LHCN-M2 (cell line): ENCODE measurements around the gene DGKH. TPM values are rescaled to one million over a fixed set of nuclear protein-coding genes. Genes with fewer than 3 reads are reported as not detected.
"Not testable (repeated sequence)": the region's sequence is repeated elsewhere in the genome, so short reads cannot be mapped to it uniquely, and the experiment has no call there.

Experiments used
- DNase-seq: peaks from one replicate; pipeline ENCODE4 v3.0.0-alpha.2; 2012; ENCODE audit warnings: low read depth
- total RNA-seq: library from RNA; depleted of rRNA; stranded (reverse); fragments of >200 nt; gene quantifications from 2 replicates; pipeline ENCODE4 v1.2.3, GENCODE V29; 2014

DGKH gene
- total RNA-seq, 1 experiment from 2014 or later: 4.8 TPM

DNA sequence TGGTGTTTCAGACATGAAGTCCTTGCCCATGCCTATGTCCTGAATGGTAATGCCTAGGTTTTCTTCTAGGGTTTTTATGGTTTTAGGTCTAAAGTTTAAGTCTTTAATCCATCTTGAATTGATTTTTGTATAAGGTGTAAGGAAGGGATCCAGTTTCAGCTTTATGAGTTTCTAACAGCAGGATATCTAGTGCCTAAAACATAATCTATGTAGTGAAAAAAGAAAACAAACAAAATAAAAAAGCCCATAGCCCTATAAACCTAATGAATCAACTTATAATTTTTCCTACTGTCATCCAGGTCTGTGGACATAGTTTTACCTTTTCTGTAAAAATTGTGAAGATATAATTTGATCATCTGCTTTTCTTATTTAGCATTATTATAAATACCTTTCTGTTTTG is 115.5 kb downstream of the DGKH start:
- not testable (repeated sequence) for DNase-seq

DNA sequence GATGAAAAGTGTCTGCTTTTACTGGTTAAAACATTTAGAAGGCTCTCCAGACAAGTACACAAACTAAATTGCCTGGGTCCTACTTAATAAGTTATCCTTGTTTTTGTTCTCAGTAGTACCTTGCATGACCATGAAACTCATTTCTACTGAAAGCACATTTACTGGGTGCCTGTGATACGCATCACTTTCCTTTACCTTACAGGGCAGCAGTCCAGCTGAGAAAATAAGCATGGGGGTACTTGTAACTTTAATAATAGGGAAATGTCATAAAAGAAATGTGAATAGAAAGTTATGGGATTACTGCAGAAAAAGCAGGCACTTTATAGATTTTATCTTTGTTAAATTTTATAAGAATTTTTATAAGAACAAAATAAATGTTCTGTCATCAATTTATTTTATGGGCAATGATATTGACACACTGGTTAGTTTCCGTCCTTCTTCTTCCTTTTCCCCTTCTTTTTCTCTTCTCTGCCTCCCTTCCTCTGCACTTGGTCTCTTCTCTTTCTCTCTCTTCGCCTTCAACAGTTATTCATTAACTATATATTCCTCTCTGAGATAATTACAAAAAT is 116.2 kb downstream of the DGKH start:
- DNase-seq: no peak

DNA sequence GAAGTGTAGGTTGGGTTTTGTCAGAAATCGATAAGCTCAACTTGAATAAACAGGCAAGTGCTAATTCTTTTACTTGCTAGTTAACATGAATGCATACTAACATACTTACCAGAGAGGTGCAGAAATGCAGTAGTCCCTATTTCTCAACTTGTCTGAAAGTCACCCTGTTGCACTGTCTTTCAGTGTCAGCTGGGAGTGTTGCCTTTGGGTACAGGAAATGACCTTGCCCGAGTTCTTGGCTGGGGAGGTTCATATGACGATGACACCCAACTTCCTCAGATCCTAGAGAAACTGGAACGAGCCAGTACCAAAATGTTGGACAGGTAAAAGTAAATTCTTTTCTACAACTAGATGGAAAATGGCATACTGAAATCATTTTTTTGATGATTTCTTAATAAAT is 120.0 kb downstream of the DGKH start:
- DNase-seq: no peak

DNA sequence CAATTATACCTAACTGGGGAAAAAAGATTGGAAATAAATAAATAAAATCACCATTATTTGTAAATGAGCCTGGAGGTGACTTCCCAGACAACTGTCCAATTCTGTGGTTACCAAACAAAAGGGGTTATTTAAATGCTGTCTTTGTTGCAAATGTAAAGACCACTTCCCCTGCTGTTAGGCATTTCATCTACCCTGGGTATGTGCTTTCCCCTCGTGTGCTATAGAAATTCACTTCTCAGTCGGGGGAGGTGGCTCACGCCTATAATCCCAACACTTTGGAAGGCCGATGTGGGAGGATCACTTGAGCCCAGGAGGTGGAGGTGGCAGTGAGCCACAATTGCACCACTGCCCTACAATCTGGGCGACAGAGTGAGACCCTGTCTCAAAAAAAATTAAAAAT is 121.6 kb downstream of the DGKH start:
- DNase-seq: no peak

DNA sequence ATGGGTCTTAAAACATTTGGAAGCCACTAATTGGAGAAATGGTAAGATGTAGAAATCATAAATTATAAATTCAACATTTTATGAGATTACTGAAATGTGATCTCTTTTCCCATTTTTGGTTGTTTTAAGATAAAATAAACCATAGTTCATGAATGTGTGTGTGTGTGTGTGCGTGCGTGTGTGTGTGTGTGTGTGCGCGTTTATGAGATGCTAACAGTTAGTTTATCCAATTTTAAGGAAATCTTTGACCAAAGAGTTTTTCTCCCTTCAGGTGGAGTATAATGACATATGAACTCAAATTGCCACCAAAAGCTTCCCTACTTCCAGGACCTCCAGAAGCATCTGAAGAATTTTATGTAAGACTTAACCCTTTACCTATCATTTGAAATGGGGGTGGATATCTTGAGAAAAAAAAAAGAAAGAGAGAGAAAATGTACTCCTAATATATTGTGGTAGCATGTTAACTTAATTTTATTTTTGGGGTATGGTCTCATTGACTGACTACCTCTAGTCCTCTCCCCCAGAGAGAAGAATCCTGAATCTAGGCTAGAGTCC is 125.4 kb downstream of the DGKH start:
- no peak for DNase-seq

DNA sequence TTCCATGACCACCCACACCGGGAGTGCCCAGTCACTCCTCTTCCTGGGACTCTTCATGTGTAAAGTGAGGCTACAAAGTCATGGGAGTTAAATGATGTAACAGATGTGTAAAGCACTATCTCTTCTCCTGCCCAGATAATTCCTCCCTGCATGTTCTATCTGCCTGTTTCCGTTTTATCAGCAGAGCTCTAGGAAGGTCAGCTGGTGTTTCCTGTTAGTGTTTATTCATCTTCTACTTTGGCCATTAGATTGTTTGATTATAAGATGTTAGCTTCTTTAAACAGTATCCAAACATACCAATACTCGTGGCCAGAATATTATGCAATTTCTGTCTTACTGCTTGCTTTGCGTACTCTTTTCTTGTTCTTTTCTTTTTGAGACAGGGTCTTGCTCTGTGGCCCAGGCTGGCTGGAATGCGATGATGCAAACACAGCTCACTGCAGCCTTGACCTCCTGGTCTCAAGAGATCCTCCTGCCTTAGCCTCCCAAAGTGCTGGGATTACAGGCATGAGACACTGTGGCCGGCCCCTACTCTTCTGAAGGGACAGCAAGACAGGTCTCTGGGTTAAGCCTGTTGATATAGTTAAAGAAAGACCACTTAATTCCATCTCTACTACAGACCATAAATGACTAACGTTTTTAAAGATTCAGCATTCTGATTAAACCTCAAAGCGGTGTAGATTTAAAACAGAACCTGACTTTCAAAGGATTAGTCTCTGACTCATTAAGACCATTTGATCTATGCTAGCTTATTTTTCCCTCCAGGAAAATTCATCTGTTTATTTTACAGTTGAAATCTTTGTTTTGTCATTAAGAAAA is 126.1 kb downstream of the DGKH start:
- DNase-seq: peak; percentile 45

DNA sequence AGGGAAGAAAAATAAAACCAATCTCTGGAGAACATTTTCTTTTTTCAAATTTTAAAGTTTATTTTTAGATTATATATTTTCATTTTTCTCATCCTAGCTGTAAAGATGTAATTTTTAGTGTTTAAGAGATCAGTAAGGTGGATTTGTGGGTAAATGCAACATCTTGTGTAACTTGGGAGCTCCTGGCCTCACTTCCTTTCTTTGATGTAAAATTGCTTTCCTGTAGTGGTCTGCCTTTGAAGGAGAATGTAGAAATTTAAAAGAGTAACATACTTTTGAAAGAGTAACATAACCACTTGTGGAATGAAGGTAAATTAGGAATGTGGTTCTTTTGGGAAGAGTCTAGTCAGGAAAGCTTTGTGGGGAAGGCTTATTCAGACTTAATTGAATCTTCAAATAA is 127.8 kb downstream of the DGKH start:
- no peak for DNase-seq

DNA sequence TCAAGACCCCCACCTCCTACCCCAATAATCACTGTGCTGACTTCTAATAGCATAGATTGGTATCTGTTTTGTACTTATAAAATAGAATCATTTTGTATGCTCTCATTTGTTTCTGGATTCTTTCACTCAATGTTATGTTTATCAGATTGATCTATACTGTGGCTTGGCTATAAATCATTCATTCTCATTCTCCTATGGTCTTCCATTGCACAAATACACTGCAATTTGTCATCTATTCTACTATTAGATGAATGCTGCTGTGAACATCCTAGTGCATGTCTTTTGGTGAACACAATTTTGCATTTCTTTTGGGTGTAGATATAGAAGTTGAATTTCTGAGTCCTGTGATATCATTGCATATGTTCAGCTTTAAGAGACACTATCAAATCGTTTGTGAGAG is 128.7 kb downstream of the DGKH start:
- no peak for DNase-seq

DNA sequence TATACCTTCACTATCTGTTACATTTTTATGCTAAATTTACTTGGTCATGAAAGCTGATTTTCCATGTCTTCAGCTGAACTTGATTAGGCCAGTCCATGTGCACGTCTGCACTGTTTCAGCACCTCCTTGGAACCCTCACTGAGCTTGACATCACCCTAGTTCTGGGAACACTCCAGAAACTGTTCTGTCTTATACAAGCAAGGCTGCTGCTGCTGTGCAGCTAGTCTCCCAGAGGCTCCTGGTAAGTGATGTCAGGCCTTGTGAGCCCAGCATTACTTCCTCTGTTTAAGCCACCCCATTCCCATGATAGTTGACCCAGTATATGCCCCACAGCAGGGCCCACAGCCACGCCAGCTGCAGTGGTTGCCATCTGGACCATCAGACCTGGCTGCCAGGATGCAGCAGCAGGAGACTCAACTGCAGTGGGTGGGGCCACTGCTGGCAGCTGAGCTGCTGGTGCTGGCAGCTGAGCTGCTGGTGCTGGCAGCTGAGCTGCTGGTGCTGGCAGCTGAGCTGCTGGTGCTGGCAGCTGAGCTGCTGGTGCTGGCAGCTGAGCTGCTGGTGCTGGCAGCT is 133.0 kb downstream of the DGKH start:
- peak; percentile 28 for DNase-seq

DNA sequence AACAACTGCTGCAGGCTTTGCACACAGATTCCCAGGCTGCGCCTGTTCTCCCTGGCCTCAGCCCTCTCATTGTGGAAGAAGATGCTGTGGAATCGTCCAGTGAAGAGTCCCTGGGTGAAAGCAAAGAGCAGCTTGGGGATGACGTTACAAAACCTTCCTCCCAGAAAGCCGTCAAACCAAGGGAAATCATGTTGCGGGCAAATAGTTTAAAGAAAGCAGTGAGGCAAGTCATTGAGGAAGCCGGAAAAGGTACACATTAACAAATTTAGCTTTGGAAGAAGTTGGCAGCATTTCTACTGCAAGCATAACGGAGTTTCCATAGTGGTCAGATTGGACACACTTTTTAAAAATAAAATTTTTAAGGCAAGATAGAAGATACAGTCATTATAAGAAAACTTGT is 140.6 kb downstream of the DGKH start:
- no peak for DNase-seq

DNA sequence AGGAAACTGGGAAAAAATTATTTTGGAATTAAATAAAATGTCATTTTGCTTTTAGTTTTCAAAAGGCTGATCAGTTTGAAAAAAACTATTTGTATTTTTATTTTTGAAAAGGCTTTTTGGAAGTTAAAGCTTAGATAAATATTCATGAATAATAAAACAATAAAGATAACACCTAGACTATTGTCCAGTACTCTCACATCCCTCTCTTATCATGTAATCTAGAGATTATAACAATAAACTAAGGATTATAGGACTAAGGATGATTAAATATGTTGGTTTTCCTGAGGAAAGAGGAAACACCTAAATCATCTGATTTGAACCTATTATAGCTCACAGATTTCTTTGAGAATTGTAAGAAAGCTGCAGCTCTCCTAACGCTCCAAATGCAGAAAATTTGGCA is 142.1 kb downstream of the DGKH start:
- DNase-seq: no peak

DNA sequence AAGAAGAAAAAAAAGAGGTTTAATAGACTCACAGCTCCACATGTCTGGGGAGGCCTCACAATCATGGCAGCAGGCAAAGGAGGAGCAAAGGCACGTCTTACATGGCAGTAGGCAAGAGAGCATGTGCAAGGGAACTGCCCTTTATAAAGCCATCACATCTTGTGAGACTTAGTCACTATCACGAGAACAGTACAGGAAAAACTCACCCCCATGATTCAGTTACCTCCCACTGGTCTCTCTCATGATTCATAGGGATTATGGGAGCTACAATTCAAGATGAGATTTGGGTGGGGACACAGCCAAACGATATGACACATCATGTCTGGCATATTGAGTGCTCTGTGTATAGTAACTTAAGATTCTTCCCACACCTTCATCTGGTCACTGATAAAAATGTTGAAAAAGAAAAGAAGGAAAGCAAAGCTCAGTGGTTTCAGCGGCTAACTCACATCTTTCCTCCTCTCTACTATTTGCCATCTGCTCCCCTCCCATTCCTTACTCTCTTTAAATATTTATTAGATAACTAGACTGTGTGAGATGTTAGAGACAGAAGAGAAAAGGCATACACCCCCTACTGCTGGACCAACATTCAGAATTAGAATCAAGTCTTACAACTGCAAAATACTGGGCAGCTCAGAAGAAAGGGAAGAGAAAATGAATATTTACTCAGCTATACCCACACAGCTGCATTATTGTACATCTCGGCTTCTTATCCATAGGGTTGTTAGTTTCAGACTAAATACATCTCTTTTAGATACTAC is 163.4 kb downstream of the DGKH start:
- peak; percentile 68 for DNase-seq

DNA sequence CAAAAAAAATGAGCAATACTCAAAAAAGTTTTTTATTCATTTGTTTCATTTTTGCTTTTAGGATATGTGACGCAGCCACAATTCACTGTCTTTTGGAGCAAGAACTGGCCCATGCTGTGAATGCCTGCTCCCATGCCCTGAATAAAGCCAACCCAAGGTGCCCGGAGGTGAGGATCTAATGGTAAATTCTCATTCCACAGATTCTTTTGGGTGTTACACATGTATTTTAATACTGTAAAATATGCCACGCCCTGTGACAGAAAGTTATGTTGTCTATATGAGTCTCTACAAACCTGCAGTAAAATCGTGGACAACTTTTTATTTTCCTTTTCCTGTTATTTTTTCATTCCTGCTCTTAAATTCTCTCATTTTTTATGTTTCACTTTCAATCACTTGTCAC is 166.0 kb downstream of the DGKH start:
- no peak for DNase-seq

DNA sequence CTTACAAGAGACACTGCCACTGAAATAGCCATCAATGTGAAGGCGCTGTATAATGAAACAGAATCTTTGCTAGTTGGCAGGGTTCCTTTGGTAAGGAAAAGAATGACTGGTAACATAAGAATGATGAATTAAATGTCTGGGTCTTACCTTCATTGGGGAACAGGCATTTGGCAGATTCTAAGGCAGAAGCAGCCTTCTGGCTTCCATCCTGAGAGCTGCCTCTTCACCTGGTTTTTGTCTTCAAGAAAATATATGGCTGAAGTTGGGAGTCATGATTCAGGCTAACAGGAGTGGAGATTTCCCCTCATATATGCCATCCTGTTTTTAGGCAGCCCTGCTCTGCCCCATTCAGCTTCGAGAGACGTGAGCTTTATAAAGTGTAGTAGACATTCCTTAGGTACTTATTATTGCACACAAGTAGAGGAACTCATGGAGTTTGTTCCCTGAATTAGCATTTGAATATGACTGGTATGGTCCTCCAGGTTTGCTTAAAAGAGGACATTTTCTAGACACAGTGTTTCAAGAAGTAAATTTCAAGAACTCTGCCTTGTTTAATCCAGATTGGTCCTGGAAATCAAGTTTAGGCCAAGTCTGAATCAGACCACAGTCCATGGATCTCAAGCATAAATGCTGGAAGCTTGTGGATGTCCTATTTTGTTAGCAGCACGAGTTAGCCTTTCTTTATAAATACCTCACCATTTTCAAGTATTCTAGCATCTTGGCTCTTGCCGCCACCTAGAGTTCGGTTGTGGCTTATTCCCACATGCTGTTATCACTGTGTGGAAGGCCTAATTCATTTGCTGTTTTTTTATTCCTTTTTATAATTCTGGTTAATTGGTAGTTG is 167.4 kb downstream of the DGKH start:
- peak; percentile 41 for DNase-seq

DNA sequence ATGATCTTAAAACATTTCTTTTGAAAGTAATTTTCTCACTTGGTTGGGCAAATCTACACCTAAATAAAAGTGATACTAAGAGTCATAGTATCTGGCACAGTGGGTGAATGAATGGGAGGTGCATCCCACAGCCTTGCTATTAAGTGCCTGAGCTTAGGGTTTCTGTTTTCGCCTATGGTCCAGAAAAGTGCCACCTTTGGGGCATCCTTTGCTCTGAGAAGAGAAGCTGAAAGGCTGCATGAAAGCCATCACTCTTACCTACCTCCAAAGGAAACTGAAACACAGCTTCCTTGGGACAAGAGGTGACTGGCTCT is 167.9 kb downstream of the DGKH start:
- DNase-seq: no peak

DNA sequence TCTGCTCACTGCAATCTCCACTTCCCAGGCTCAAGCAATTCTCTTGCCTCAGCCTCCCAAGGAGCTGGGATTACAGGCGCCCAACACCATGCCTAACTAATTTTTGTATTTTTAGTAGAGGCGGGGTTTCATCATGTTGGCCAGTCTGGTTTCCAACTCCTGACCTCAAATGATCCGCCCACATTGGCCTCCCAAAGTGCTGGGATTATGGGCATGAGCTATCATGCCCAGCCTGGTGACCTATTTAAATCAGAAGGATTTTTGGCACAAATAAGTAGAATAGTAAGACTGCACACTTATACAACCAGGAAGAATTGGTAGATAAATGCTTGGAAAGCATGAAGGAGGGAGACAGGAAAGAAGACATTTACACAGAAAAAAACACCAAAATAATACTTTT is 170.1 kb downstream of the DGKH start:
- DNase-seq: peak; percentile 22

DNA sequence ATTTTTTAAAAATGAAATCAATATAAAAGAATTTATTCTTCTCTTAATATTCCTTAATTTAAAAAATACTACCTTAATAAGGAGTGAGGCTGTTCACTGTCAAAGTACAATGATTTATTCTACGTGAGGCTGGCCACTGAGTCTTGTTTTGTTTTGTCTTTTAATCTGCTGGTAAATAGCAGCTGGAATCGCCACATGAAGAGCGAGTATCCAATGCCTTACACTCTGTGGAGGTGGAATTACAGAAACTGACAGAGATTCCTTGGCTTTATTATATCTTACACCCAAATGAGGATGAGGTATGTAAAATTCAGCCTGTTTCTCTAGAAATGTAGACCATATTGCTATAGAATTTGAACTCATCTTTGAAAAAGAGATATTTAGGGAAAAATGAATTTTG is 170.6 kb downstream of the DGKH start:
- DNase-seq: no peak

DNA sequence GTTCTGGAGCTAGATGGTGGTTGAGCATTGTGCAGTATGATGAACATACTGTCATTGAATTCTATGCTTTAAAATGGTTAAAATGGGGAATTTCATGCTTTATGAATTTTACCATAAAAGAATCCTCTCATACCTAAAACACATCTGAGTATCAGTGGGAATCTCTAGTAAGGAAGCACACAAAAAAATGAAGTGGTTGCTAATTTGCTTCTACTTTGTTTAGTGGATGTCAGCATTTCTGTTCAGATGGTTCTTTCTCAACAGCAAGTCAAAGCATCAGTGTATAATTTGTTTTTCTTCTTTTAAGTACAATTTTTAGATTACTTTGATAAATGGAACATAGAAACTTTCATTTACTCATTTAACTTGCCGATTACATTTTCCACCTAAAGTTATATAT is 171.4 kb downstream of the DGKH start:
- no peak for DNase-seq

DNA sequence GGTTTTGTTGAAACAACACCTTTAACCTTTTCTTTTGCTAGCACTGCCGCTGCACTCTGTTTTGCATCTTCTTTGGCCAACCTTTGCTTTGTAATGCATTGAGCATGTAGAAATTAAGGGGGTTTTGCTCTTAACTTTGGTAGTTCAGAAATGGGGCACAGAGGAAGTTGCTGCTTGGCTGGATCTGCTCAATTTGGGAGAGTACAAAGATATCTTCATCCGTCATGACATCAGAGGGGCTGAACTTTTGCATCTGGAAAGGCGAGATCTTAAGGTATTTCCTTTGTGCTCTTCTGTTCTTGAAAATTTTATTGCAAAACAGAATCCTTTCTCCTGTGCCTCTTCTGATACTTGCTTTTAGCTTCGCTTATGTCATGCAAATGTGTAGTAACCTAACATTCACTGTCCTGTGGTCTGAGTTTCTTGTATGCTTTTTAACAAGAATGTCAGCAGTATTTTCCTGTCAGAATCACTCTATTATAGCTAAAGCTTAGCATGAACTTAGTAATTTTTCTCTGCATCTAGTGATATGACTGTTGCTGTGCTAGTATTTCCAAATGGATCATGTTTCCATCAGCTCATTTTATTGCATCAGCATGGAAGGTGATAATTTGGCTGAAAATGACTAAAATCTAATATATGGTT is 172.8 kb downstream of the DGKH start:
- DNase-seq: no peak

DNA sequence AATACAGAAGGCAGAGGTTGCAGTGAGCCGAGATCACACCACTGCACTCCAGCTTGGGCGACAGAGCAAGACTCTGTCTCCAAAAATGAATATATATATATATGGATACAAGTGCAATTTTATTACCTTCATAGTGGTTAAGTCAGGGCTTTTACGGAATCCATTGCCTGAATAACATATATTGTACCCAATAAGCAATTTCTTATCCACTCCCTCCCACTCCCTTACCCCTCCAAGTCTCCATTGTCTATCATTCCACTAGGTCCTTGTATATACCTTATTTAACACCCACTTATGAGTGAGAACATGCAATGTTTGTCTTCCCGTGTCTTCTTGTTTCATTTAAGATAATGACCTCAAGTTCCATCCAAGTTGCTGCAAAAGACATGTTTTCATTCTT is 175.2 kb downstream of the DGKH start:
- no peak for DNase-seq

DNA sequence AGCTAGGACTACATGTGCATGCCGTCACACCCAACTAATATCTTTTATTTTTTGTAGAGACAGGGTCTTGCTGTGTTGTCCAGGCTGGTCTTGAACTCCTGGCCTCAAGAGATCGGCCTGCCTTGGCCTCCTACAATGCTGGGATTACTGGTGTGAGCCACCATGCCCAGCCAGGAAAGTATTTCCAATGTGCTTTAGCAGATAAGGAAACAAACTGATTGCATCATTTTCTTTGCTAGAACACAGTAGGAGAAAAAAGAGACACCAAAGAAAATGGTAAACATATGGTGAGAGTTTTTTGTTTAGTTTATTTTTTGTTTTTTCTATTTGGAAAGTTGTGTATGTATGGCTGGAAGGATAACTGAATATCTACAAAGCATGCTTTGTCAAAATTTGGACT is 176.6 kb downstream of the DGKH start:
- no peak for DNase-seq
